Mesendoderm (in vitro differentiated cells): ENCODE data around the gene RIOK3.
A peak's percentile ranks its signal among the peaks of the same experiment; 100 is the strongest.
"Not testable (repeated sequence)": the region's sequence is repeated elsewhere in the genome, so short reads cannot be mapped to it uniquely, and the experiment has no call there.

ENCODE experiments used
- DNase-seq: peaks from one replicate; pipeline ENCODE4 v3.0.0; 2013
- H2AK5ac ChIP-seq: 2 replicates; pipeline ENCODE4 v1.6.1; 2013; ENCODE audit warnings: low read length, inconsistent platforms
- H2BK120ac ChIP-seq: 2 replicates; pipeline ENCODE4 v1.6.1; 2013; ENCODE audit warnings: low read depth, mild to moderate bottlenecking, low read length, moderate library complexity, mixed read lengths
- H2BK15ac ChIP-seq: replicated peaks from 2 replicates; pipeline ENCODE4 v1.6.1; 2013; ENCODE audit warnings: low read depth, mild to moderate bottlenecking, moderate library complexity
- H2BK5ac ChIP-seq: 2 replicates; pipeline ENCODE4 v1.6.1; 2013; ENCODE audit warnings: low read length, inconsistent platforms
- H3K18ac ChIP-seq: 2 replicates; pipeline ENCODE4 v1.6.1; 2013; ENCODE audit warnings: mild to moderate bottlenecking, low read length, mixed read lengths
- H3K23ac ChIP-seq: one replicate; pipeline ENCODE4 v1.6.1; 2013; ENCODE audit warnings: low read length
- H3K27ac ChIP-seq: 2 replicates; pipeline ENCODE4 v1.5.1; 2013; ENCODE audit warnings: low read depth, mild to moderate bottlenecking, inconsistent platforms, low read length, moderate library complexity
- H3K27me3 ChIP-seq: 2 replicates; pipeline ENCODE4 v1.6.1; 2013; ENCODE audit warnings: low read length, control low read depth, mild to moderate bottlenecking, inconsistent platforms; ENCODE audit not compliant: insufficient read depth, poor library complexity
- H3K36me3 ChIP-seq: 2 replicates; pipeline ENCODE4 v1.6.1; 2013; ENCODE audit warnings: low read length, inconsistent platforms; ENCODE audit not compliant: control insufficient read depth, insufficient read depth
- H3K4ac ChIP-seq: one replicate; pipeline ENCODE4 v1.6.1; 2013; ENCODE audit warnings: low read depth, mild to moderate bottlenecking, low read length, moderate library complexity
- H3K4me1 ChIP-seq: 2 replicates; pipeline ENCODE4 v1.6.1; 2013; ENCODE audit warnings: low read depth, low read length, inconsistent platforms; ENCODE audit not compliant: control insufficient read depth
- H3K4me2 ChIP-seq: 2 replicates; pipeline ENCODE4 v1.6.1; 2013; ENCODE audit warnings: low read length
- H3K4me3 ChIP-seq: 2 replicates; pipeline ENCODE4 v1.5.1; 2013; ENCODE audit warnings: mild to moderate bottlenecking, low read length
- H3K56ac ChIP-seq: one replicate; pipeline ENCODE4 v1.6.1; 2013; ENCODE audit warnings: low read length
- H3K79me1 ChIP-seq: 2 replicates; pipeline ENCODE4 v1.6.1; 2013; ENCODE audit warnings: low read length, inconsistent platforms
- H3K79me2 ChIP-seq: 2 replicates; pipeline ENCODE4 v1.6.1; 2013; ENCODE audit warnings: mild to moderate bottlenecking, low read length; ENCODE audit not compliant: control insufficient read depth, insufficient read depth
- H3K9ac ChIP-seq: 2 replicates; pipeline ENCODE4 v1.6.1; 2013; ENCODE audit warnings: low read length, inconsistent platforms
- H4K5ac ChIP-seq: one replicate; pipeline ENCODE4 v1.6.1; 2013; ENCODE audit warnings: low read length
- H4K8ac ChIP-seq: one replicate; pipeline ENCODE4 v1.6.1; 2013; ENCODE audit warnings: low read depth, mild to moderate bottlenecking, control low read depth, low read length, moderate library complexity
- WGBS: extraction: QIAGEN DNeasy Blood & Tissue Kit; methylation state at CpG from one replicate; pipeline ENCODE4 v1.1.7; 2013; ENCODE audit warnings: low lambda C conversion rate, missing lambda C conversion rate; ENCODE audit not compliant: insufficient coverage; ENCODE audit errors: extremely low coverage; 5-methylcytosine and 5-hydroxymethylcytosine counted together

Gene RIOK3

DNA sequence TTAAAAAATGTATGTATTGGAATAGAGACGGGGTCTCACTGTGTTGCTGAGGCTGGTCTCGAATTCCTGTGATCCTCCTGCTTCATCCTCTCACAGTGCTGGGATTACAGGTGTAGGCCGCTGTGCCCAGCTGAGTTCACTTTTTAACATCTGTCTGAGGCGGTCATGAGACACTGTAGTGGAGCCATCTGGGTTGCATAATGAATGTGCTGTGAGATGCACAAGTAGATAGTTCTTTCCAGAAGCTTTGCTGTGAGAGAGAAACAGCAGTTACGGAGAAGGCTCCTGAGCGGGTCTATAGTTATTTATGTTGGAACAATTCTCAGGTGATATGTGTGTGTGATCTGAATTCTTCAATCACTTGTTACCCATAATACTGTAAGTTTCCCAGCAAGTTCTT, 53.3 kb downstream of the RIOK3 start:
- Histone ChIP-seq H3K27me3 (peaks cover 3% of the 10 kb centered on the region), H3K79me1 (peaks cover 1% of the 10 kb centered on the region), H3K56ac (no peak overlapping the region), H3K27ac (no peak overlapping the region), H3K4ac (no peak overlapping the region), H2BK5ac (no peak overlapping the region), H2BK15ac (no peak overlapping the region), H4K8ac (no peak overlapping the region), H3K4me3 (no peak overlapping the region), H3K9ac (no peak overlapping the region), H3K23ac (no peak overlapping the region), H3K79me2 (no peaks in the 10 kb centered on the region), H2AK5ac (no peak overlapping the region), H3K18ac (no peak overlapping the region), H3K36me3 (no peaks in the 10 kb centered on the region), H4K5ac (no peak overlapping the region), H3K4me1 (no peaks in the 10 kb centered on the region), H3K4me2 (no peak overlapping the region), H2BK120ac (no peak overlapping the region)
- DNase-seq, result no peak
- WGBS, result no CpG with 5 or more reads among the region's 6 CpGs

DNA sequence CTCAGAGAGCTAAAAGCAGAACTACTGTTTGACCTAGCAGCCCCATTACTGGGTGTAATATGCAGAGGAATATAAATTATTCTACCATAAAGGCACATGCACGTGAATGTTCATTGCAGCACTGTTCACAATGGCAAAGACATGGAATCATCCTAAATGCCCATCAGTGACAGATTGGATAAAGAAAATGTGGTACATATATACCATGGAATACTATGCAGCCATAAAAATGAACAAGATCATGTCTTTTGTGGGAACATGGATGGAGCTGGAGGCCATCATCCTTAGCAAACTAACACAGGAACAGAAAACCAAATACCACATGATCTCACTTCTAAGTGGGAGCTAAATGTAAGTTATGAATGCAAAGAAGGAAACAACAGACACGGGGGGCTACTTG, 57.8 kb downstream of the RIOK3 start:
- H2BK5ac ChIP-seq, H2BK120ac ChIP-seq, H3K18ac ChIP-seq, H3K9ac ChIP-seq, H4K8ac ChIP-seq, H2BK15ac ChIP-seq, DNase-seq, H3K4me2 ChIP-seq, H3K27ac ChIP-seq, H3K36me3 ChIP-seq, H4K5ac ChIP-seq, H2AK5ac ChIP-seq, H3K56ac ChIP-seq, H3K4ac ChIP-seq, H3K4me1 ChIP-seq, H3K23ac ChIP-seq, H3K4me3 ChIP-seq, H3K27me3 ChIP-seq, H3K79me2 ChIP-seq, H3K79me1 ChIP-seq: not testable (repeated sequence)
- no CpG with 5 or more reads among the region's 2 CpGs for WGBS

DNA sequence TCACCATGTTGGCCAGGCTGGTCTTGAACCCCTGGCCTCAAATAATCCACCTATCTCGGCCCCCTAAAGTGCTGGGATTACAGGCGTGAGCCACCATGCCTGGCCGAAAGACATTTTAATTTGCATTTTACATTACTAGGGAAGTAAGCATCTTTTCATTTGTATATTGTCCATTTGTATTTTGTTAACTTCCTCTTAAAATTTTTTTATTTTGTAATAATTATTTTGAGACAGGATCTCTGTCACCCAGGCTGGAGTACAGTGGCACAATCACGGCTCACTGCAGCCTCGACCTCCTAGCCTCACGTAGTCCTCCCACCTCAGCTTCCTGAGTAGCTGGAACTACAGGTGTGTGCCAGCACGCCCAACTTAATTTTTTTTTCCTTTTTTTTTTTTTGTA, 59.1 kb downstream of the RIOK3 start:
- not testable (repeated sequence) for H3K27ac ChIP-seq, H3K27me3 ChIP-seq, H2AK5ac ChIP-seq, H3K79me1 ChIP-seq, H3K36me3 ChIP-seq, H2BK120ac ChIP-seq, H3K4me3 ChIP-seq, H3K4me1 ChIP-seq, H3K4me2 ChIP-seq, H4K8ac ChIP-seq, H3K23ac ChIP-seq, H2BK5ac ChIP-seq, DNase-seq, H3K56ac ChIP-seq, H3K18ac ChIP-seq, H3K79me2 ChIP-seq, H4K5ac ChIP-seq, H3K9ac ChIP-seq, H2BK15ac ChIP-seq, H3K4ac ChIP-seq
- WGBS, result no CpG with 5 or more reads among the region's 7 CpGs

- Histone ChIP-seq H3K36me3 (peaks cover 2% of the 10 kb centered on the region), H3K27ac (no peak overlapping the region), H3K27me3 (no peaks in the 10 kb centered on the region), H4K5ac (no peak overlapping the region), H3K79me1 (no peaks in the 10 kb centered on the region), H3K18ac (no peak overlapping the region), H3K4me3 (no peak overlapping the region), H4K8ac (no peak overlapping the region), H3K4me1 (no peaks in the 10 kb centered on the region), H2BK15ac (no peak overlapping the region), H2BK120ac (no peak overlapping the region), H3K56ac (no peak overlapping the region), H3K23ac (no peak overlapping the region), H3K4ac (no peak overlapping the region), H2AK5ac (no peak overlapping the region), H2BK5ac (no peak overlapping the region), H3K79me2 (no peaks in the 10 kb centered on the region), H3K4me2 (no peak overlapping the region), H3K9ac (no peak overlapping the region)
- no CpG with 5 or more reads among the region's 1 CpG for whole genome bisulfite sequencing
- DNase-seq, result no peak
Observed at GRCh38 chr18:23512641-23513040, 59.6 kb downstream of the RIOK3 start.

DNA sequence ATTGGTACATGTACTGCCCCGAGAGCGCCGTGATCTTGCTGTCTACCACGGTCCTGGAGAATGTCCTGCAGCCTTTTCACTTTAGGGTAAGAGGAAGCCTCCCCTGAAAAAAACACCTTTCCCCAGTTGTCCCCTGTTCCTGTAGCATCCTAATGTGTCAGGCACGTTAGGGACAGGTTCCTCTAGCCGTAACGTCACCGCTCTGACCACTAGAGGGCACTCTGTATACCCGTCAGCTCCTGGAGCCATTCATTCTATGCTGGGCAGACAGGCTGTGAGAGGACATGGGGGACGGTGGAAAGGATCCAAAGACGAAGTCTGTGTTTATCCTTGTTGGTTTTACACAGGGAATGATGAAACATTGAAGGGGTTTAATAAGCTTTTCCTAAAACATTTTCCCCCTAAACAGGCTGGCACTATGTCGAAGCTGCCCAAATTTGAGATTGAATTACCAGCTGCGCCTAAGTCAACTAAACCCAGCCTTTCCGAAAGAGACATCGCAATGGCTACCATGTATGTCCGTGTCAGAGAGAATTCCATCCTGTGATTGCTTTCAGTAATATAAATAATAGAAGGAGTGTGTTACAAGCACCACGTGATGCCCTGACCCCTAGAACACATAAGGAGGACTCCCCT, 62.9 kb downstream of the RIOK3 start:
- Histone ChIP-seq H2BK15ac (no peak overlapping the region), H3K4me2 (no peak overlapping the region), H3K27ac (no peak overlapping the region), H2AK5ac (no peak overlapping the region), H3K79me1 (no peaks in the 10 kb centered on the region), H4K5ac (no peak overlapping the region), H3K4me3 (no peak overlapping the region), H3K4ac (no peak overlapping the region), H3K18ac (no peak overlapping the region), H3K36me3 (peaks cover 4% of the 10 kb centered on the region), H3K27me3 (no peaks in the 10 kb centered on the region), H2BK120ac (no peak overlapping the region), H3K4me1 (no peaks in the 10 kb centered on the region), H4K8ac (no peak overlapping the region), H2BK5ac (no peak overlapping the region), H3K79me2 (no peaks in the 10 kb centered on the region), H3K9ac (no peak overlapping the region), H3K23ac (no peak overlapping the region), H3K56ac (no peak overlapping the region)
- DNase-seq, result peak; percentile 89
- WGBS, result no CpG with 5 or more reads among the region's 17 CpGs

DNA sequence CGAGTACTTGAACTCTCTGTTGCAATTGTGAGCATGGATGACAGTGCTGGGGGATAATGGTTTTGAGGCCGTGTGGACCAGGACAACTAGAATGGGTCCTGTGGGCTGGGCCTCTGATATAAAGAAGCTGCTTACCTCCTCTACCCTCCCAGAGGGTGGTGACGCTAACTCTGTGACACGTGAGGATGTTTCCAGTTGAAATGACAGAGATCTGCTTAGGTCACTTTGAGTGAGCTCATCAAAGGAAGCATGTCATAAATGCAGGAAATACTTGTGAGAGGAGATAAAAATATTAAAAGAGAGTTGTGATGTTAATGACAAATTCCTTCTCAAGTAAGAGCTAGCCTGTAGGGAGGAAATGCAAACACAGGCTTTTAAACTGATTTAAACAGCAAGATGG, 66.6 kb downstream of the RIOK3 start:
- no peak overlapping the region for H2BK15ac ChIP-seq
- H2BK5ac ChIP-seq, result no peak overlapping the region
- no peak overlapping the region for H2BK120ac ChIP-seq
- no peak overlapping the region for H3K4me2 ChIP-seq
- H4K8ac ChIP-seq, result no peak overlapping the region
- H3K79me1 ChIP-seq, result no peaks in the 10 kb centered on the region
- H3K18ac ChIP-seq, result no peak overlapping the region
- no peak overlapping the region for H3K4ac ChIP-seq
- no peaks in the 10 kb centered on the region for H3K4me1 ChIP-seq
- DNase-seq, result peak; percentile 28
- H3K36me3 ChIP-seq, result peaks cover 8% of the 10 kb centered on the region
- no peak overlapping the region for H4K5ac ChIP-seq
- H3K9ac ChIP-seq, result no peak overlapping the region
- no peak overlapping the region for H3K4me3 ChIP-seq
- no peak overlapping the region for H3K23ac ChIP-seq
- no peaks in the 10 kb centered on the region for H3K79me2 ChIP-seq
- no peak overlapping the region for H2AK5ac ChIP-seq
- no peak overlapping the region for H3K27ac ChIP-seq
- H3K27me3 ChIP-seq, result no peaks in the 10 kb centered on the region
- no CpG with 5 or more reads among the region's 4 CpGs for WGBS
- H3K56ac ChIP-seq, result no peak overlapping the region
